Vagina (tissue), 2 donors: ENCODE data around the gene ABCG1. TPM values are rescaled to one million over a fixed set of nuclear protein-coding genes. Genes with fewer than 3 reads are reported as not detected.

Experiments
- DNase-seq, 2 donors: peaks; one replicate each; pipeline ENCODE4 v3.0.0-alpha.2; 2017; ENCODE audit errors: extremely low spot score in 2 of 2
- H3K27ac ChIP-seq: fragments of 200-600 bp; sonication (generic); one replicate; pipeline ENCODE4 v1.5.1; 2019
- H3K27me3 ChIP-seq: fragments of 200-600 bp; sonication (generic); one replicate; pipeline ENCODE4 v1.5.1; 2019
- H3K36me3 ChIP-seq, 2 donors: fragments of 200-600 bp; sonication (generic); one replicate each; pipeline ENCODE4 v1.5.1; 2017 to 2019
- H3K4me1 ChIP-seq: fragments of 200-600 bp; sonication (generic); one replicate; pipeline ENCODE4 v1.5.1; 2019
- H3K4me3 ChIP-seq, 2 donors: fragments of 200-600 bp; sonication (generic); 1 replicate in 1 of 2; 2 replicates in 1 of 2; pipeline ENCODE4 v1.5.1; 2016 to 2019
- H3K9me3 ChIP-seq: fragments of 200-600 bp; sonication (generic); one replicate; pipeline ENCODE4 v1.5.1; 2019
- CTCF ChIP-seq, 3 experiments: fragments of 450-650 bp in 2 of 3; fragments of 200-600 bp in 1 of 3; sonication (generic) in 1 of 3; IDR thresholded peaks; one replicate each; pipeline ENCODE4 v1.5.1; 2017 to 2019; ENCODE audit warnings: antibody characterized with exemption in 3 of 3, mild to moderate bottlenecking in 2 of 3, moderate library complexity in 2 of 3
- POLR2A ChIP-seq, 2 donors: fragments of 450-650 bp; IDR thresholded peaks; one replicate each; pipeline ENCODE4 v1.6.1; 2017; ENCODE audit warnings: antibody characterized with exemption in 2 of 2, mild to moderate bottlenecking in 2 of 2, moderate library complexity in 2 of 2
- POLR2AphosphoS5 ChIP-seq, 2 donors: sonication (generic); formaldehyde crosslinking; IDR thresholded peaks; one replicate each; pipeline ENCODE4 v1.9.0; 2017; ENCODE audit warnings: antibody characterized with exemption in 2 of 2, mild to moderate bottlenecking in 2 of 2, low read depth in 1 of 2; ENCODE audit not compliant: insufficient read depth in 1 of 2
- intact Hi-C: fragments of 100-400 bp; cut with DNase I; formaldehyde crosslinking; loops from one replicate; pipeline ENCODE4 v1.15.1; 2023
- total RNA-seq: library from RNA; depleted of rRNA; stranded (reverse); fragments of >200 nt; gene quantifications from one replicate; pipeline ENCODE4 v1.2.3, GENCODE V29; 2016

Gene ABCG1
- total RNA-seq, 1 donor from 2014 or later: 18.7 TPM

GRCh38 chr21:42311816-42312625 lies 93.1 kb downstream of the ABCG1 start:
- DNase-seq: peak in 1 of 2 donors; percentile 70
- no peak overlapping the region for H3K4me3 ChIP-seq
- intact Hi-C loops: no loop called here
- no peak overlapping the region for H3K27ac ChIP-seq
- no peak for TF ChIP-seq CTCF (IDR thresholded peaks at IDR 0.05)
- no peak for TF ChIP-seq POLR2AphosphoS5 (IDR thresholded peaks at IDR 0.05; ENCODE audit: insufficient read depth in 1 of 2, low read depth in 1 of 2)
- TF ChIP-seq POLR2A (IDR thresholded peaks at IDR 0.05): no peak
- H3K36me3 ChIP-seq: no peaks in the 10 kb centered on the region
- H3K4me1 ChIP-seq: no peaks in the 10 kb centered on the region
- H3K27me3 ChIP-seq: no peaks in the 10 kb centered on the region
- no peaks in the 10 kb centered on the region for H3K9me3 ChIP-seq

- H3K36me3 ChIP-seq: no peaks in the 10 kb centered on the region
- no peaks in the 10 kb centered on the region for H3K27me3 ChIP-seq
- no peaks in the 10 kb centered on the region for H3K9me3 ChIP-seq
- no peak for TF ChIP-seq POLR2A (IDR thresholded peaks at IDR 0.05)
- no peak for TF ChIP-seq CTCF (IDR thresholded peaks at IDR 0.05)
- no peak for TF ChIP-seq POLR2AphosphoS5 (IDR thresholded peaks at IDR 0.05; ENCODE audit: insufficient read depth in 1 of 2, low read depth in 1 of 2)
- no peak overlapping the region for H3K4me3 ChIP-seq
- H3K27ac ChIP-seq: no peak overlapping the region
- no peaks in the 10 kb centered on the region for H3K4me1 ChIP-seq
- intact Hi-C loops: no loop called here
- DNase-seq: peak in 1 of 2 donors; percentile 79
Measured at GRCh38 chr21:42312626-42313104, 93.7 kb downstream of the ABCG1 start.

GRCh38 chr21:42313501-42313969 lies 94.6 kb downstream of the ABCG1 start:
- intact Hi-C loops: no loop called here
- Histone ChIP-seq H3K36me3 (no peaks in the 10 kb centered on the region), H3K9me3 (no peaks in the 10 kb centered on the region), H3K4me1 (no peaks in the 10 kb centered on the region), H3K27me3 (no peaks in the 10 kb centered on the region), H3K27ac (no peak overlapping the region), H3K4me3 (no peak overlapping the region)
- TF ChIP-seq POLR2AphosphoS5 (IDR thresholded peaks at IDR 0.05; ENCODE audit: insufficient read depth in 1 of 2, low read depth in 1 of 2) (no peak), POLR2A (IDR thresholded peaks at IDR 0.05) (no peak), CTCF (IDR thresholded peaks at IDR 0.05) (no peak)
- DNase-seq: peak in 1 of 2 donors; percentile 70

- no peak overlapping the region for H3K27ac ChIP-seq
- H3K9me3 ChIP-seq: no peaks in the 10 kb centered on the region
- no peak overlapping the region for H3K4me3 ChIP-seq
- H3K27me3 ChIP-seq: no peaks in the 10 kb centered on the region
- no peaks in the 10 kb centered on the region for H3K4me1 ChIP-seq
- no peaks in the 10 kb centered on the region for H3K36me3 ChIP-seq
- DNase-seq: no peak
- intact Hi-C loops: no loop called here
- TF ChIP-seq CTCF (IDR thresholded peaks at IDR 0.05): no peak
- TF ChIP-seq POLR2AphosphoS5 (IDR thresholded peaks at IDR 0.05; ENCODE audit: insufficient read depth in 1 of 2, low read depth in 1 of 2): no peak
Measured at GRCh38 chr21:42314616-42315295, 95.8 kb downstream of the ABCG1 start.
